Measurements from ENCODE around the gene SKI.

DNA sequence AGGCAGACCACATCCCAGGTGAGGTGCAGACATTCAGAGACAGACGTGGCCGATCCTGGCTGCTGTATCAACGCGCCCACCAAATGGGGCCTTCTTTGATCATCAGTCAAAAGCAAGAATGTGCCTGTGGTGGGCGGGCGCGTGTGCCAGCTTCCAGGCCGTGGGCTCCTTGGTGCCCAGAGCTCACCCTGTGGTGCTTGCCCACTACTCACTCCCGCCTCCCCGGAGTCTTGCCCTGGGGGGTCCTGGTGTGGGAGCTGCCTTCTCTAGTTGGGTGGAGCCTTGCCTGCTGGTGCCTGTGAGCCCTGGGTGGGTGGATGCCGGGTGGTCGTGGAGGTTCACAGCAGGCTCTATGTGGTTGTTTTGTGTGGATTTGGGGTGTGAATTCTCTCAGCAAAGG, 70.6 kb downstream of the SKI start:
- no peak for TF ChIP-seq GATA2 (IDR thresholded peaks at IDR 0.05; ENCODE audit: low read depth, low read length)
- no peak for TF ChIP-seq GATA3 (IDR thresholded peaks at IDR 0.05; ENCODE audit: low read depth, low read length)

Measured in SH-SY5Y (cell line).